Measurements from ENCODE around the gene ALDOB. TPM values are rescaled to one million over a fixed set of nuclear protein-coding genes. Genes with fewer than 3 reads are reported as not detected.
A peak's percentile ranks its signal among the peaks of the same experiment; 100 is the strongest.

Gene ALDOB
- polyA plus RNA-seq, 2 of the 4 experiments (the other 2 are of a cell fraction), result not detected

DNA sequence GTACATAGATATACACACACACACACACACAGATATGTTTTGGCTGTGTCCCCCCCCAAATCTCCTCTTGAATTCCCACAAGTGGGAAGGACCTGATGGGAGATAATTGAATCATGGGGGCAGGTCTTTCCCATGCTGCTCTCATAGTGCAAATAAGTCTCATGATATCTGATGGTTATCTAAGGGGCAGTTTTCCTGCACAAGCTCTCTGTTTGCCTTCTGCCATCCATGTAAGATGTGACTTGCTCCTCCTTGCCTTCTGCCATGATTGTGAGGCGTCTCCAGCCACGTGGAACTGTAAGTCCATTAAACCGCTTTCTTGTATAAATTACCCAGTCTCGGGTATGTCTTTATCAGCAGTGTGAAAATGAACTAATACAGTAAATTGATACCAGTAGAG is 15.9 kb upstream of the ALDOB start:
- no peak for ATAC-seq
- no peak for DNase-seq (ENCODE audit: low read depth in 1 of 2, low spot score in 1 of 2)

DNA sequence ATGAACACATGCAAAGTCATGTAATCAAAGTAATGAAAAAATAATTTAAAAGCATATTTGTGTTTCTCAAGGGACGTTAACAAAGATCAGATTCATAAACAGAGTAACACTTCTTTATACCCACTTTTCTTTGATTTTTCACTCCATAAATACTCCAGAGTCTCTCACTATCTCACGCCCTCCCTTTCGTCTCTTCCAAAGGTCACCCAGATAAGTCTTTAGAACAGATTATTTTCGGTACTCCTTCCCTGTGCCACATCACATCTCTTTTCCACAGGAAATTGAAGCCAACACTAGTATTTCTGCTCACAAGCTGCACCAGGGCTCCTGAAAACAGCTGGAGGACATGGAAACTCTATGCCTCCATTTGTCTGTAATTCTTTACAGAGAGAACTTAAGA is 15.4 kb upstream of the ALDOB start:
- no peak overlapping the region for H3K27ac ChIP-seq
- DNase-seq (ENCODE audit: low read depth in 1 of 2, low spot score in 1 of 2), result no peak
- CTCF ChIA-PET, result interaction anchor here (0.9 to 5.9 kb wide), 5 partner anchors 8 to 80 kb away, joined by 3 to 81 read pairs (median 4); partner anchors contain the start of gene RNF20
- TF ChIP-seq RFX5 (IDR thresholded peaks at IDR 0.05) (no peak), CHD4 (IDR thresholded peaks at IDR 0.05; ENCODE audit: borderline replicate concordance) (no peak), HES2 (IDR thresholded peaks at IDR 0.05) (no peak), FOXS1 (CRISPR knock-in tag; IDR thresholded peaks at IDR 0.05) (no peak), EHMT2 (IDR thresholded peaks at IDR 0.05; ENCODE audit: low read depth) (no peak), NR3C1 (IDR thresholded peaks at IDR 0.05) (no peak), RARB (CRISPR knock-in tag; IDR thresholded peaks at IDR 0.05) (no peak), HOXA7 (CRISPR knock-in tag; IDR thresholded peaks at IDR 0.05) (no peak), GATA3 (IDR thresholded peaks at IDR 0.05; ENCODE audit: borderline replicate concordance) (no peak)
- TF ChIP-seq, protein P1, sequence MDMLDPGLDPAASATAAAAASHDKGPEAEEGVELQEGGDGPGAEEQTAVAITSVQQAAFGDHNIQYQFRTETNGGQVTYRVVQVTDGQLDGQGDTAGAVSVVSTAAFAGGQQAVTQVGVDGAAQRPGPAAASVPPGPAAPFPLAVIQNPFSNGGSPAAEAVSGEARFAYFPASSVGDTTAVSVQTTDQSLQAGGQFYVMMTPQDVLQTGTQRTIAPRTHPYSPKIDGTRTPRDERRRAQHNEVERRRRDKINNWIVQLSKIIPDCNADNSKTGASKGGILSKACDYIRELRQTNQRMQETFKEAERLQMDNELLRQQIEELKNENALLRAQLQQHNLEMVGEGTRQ (IDR thresholded peaks at IDR 0.05), result no peak
- no peak for ATAC-seq
- H3K4me1 ChIP-seq, result no peaks in the 10 kb centered on the region
- peaks cover 13% of the 10 kb centered on the region; the same call in 2 of the 3 replicates for H3K9me3 ChIP-seq
- POLR2A ChIA-PET, result no interaction called here
- no peak for FAIRE-seq
- H3K4me3 ChIP-seq, result no peak overlapping the region
- 53% methylated on average over 4 of the region's 4 CpGs for WGBS (ENCODE audit: missing lambda C conversion rate)
- no peak overlapping the region for H3K4me2 ChIP-seq

More for the DNA sequence above, 15.9 kb upstream of the ALDOB start:
- POLR2A ChIA-PET, result no interaction called here
- CTCF ChIA-PET, result interaction anchor here (0.9 to 5.9 kb wide), 6 partner anchors 7 to 80 kb away, joined by 3 to 81 read pairs (median 4); partner anchors contain the start of gene RNF20
- H3K4me2 ChIP-seq, result no peak overlapping the region
- no peak for FAIRE-seq
- H3K27ac ChIP-seq, result no peak overlapping the region
- H3K4me3 ChIP-seq, result no peak overlapping the region
- peaks cover 11% of the 10 kb centered on the region; the same call in 2 of the 3 replicates for H3K9me3 ChIP-seq
- TF ChIP-seq MAZ (IDR thresholded peaks at IDR 0.05; ENCODE audit: borderline replicate concordance, low read depth, low read length), result no peak
- TF ChIP-seq ZSCAN20 (CRISPR knock-in tag; IDR thresholded peaks at IDR 0.05), result no peak
- no peaks in the 10 kb centered on the region for H3K4me1 ChIP-seq
- 62% methylated on average over 4 of the region's 4 CpGs for WGBS (ENCODE audit: missing lambda C conversion rate)

DNA sequence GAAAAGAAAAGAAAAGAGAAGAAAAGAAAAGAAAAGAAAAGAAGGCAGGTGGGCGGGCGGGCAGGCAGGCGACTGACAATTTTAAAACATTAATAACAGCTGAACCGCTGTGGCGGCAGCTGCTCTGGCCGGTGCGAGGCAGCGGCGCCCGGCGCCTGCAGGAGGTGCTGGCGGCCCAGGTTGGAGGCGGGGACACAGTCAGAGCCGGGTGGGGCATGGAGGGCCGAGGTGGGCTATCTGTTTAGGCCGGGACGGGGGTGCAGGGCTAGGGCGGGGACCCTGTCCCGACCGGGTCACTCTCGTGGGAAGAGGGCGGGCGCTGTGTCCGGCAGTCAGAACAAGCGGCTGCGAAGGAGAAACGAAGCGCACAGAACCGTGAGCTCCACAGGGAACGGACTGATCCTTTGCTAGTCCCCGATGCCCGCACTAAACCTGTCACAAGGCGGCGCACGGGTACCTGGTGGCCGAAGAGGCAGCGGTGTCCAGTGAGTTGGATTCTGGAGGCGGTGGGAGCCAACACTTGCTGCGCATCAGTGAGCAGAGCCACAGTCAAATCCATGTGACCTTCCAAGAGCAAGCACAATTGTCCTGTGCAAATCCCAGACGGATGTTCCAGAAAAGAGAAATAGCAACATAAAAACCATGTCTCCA is 13.6 kb upstream of the ALDOB start:
- peak; percentile 61 for FAIRE-seq
- DNase-seq (ENCODE audit: low read depth in 1 of 2, low spot score in 1 of 2), result peak; percentile 86 to 89
- Histone ChIP-seq H3K4me1 (0 out of 3 replicates have a peak, but pooled peaks cover 4% of the 10 kb centered on the region), H3K4me2 (peak overlapping the region; percentile 71), H3K4me3 (peak overlapping the region; percentile 49), H3K9me3 (peaks cover 13% of the 10 kb centered on the region; the same call in 2 of the 3 replicates), H3K27ac (peak overlapping the region; percentile 85 to 92)
- under 1% methylated on average over 35 of the region's 40 CpGs for WGBS (ENCODE audit: missing lambda C conversion rate)
- ChIA-PET POLR2A (interaction anchor here (1.0 kb wide), 3 partner anchors 38 to 133 kb away, joined by 3 read pairs; partner anchors contain the start of gene ZNF189), CTCF (interaction anchor here (0.6 to 5.9 kb wide), 47 partner anchors 10 to 992 kb away, joined by 3 to 81 read pairs (median 4); partner anchors contain the start of genes ALDOB and RNF20)
- TF ChIP-seq SMC3 (IDR thresholded peaks at IDR 0.05) (peak; percentile 71), E2F6 (IDR thresholded peaks at IDR 0.05; ENCODE audit: borderline replicate concordance, low read depth) (peak; percentile 45; the same call in 1 of the 2 replicates), MAX (IDR thresholded peaks at IDR 0.05) (peak; percentile 22; the same call in 1 of the 2 replicates), HOXB13 (CRISPR knock-in tag; IDR thresholded peaks at IDR 0.05; ENCODE audit: low read depth) (no peak), CTCF (IDR thresholded peaks at IDR 0.05) (peak; percentile 79), RAD21 (conservative IDR thresholded peaks at IDR 0.05 in 1 of 2, IDR thresholded peaks at IDR 0.05 in 1 of 2) (peak; percentile 55 to 75)
- peak; percentile 99 to 100 for ATAC-seq

All from A549 (cell line).